Neural cell (in vitro differentiated cells): Measurements from ENCODE around the gene SPECC1. TPM values are rescaled to one million over a fixed set of nuclear protein-coding genes. Genes with fewer than 3 reads are reported as not detected.

Source experiments
- H2AFZ ChIP-seq: fragments of 200-600, 300-800 bp; sonication (generic), shearing (Covaris generic); 2 replicates; pipeline ENCODE4 v1.6.0; 2014; ENCODE audit warnings: low read depth, mild to moderate bottlenecking, antibody characterized with exemption, low read length, moderate library complexity
- H3F3A ChIP-seq: fragments of 200-600 bp; shearing (Covaris generic); 2 replicates; pipeline ENCODE4 v1.6.1; 2016; ENCODE audit warnings: mild to moderate bottlenecking, moderate library complexity, mixed read lengths, antibody characterized with exemption, low read length; ENCODE audit not compliant: insufficient read depth, poor library complexity, severe bottlenecking
- H3K27ac ChIP-seq: fragments of 200-600, 300-800 bp; sonication (generic), shearing (Covaris generic); 2 replicates; pipeline ENCODE4 v1.5.1; 2014; ENCODE audit warnings: mild to moderate bottlenecking, low read length, moderate library complexity
- H3K27me3 ChIP-seq: fragments of 300-800, 200-600 bp; sonication (generic), shearing (Covaris generic); 2 replicates; pipeline ENCODE4 v1.6.0; 2014; ENCODE audit warnings: mild to moderate bottlenecking, low read depth, low read length, moderate library complexity; ENCODE audit not compliant: insufficient read depth
- H3K36me3 ChIP-seq: fragments of 300-800, 200-600 bp; sonication (generic), shearing (Covaris generic); 2 replicates; pipeline ENCODE4 v1.5.1; 2014; ENCODE audit warnings: mild to moderate bottlenecking, antibody characterized with exemption, low read length, moderate library complexity; ENCODE audit not compliant: insufficient read depth
- H3K4me2 ChIP-seq: fragments of 300-800, 200-600 bp; sonication (generic), shearing (Covaris generic); 2 replicates; pipeline ENCODE4 v1.6.0; 2014; ENCODE audit warnings: mild to moderate bottlenecking, low read length
- H3K4me3 ChIP-seq: fragments of 300-800, 200-600 bp; sonication (generic), shearing (Covaris generic); 2 replicates; pipeline ENCODE4 v1.5.1; 2014; ENCODE audit warnings: mild to moderate bottlenecking, low read length, moderate library complexity
- H3K79me2 ChIP-seq: fragments of 200-600 bp; shearing (Covaris generic); replicated peaks from 2 replicates; pipeline ENCODE4 v1.6.0; 2014; ENCODE audit warnings: mild to moderate bottlenecking, low read length, moderate library complexity; ENCODE audit not compliant: insufficient read depth
- H3K9ac ChIP-seq: fragments of 300-800, 200-600 bp; sonication (generic), shearing (Covaris generic); 2 replicates; pipeline ENCODE4 v1.6.1; 2016; ENCODE audit warnings: mild to moderate bottlenecking, low read length, mixed read lengths
- H3K9me2 ChIP-seq: fragments of 200-600 bp; shearing (Covaris generic); 2 replicates; pipeline ENCODE4 v1.6.1; 2016; ENCODE audit warnings: mild to moderate bottlenecking, low read length, mixed read lengths; ENCODE audit not compliant: insufficient read depth
- H3K9me3 ChIP-seq: fragments of 200-600, 300-800 bp; sonication (generic), shearing (Covaris generic); 2 replicates; pipeline ENCODE4 v1.6.1; 2016; ENCODE audit warnings: mild to moderate bottlenecking, mixed run types, low read length, moderate library complexity, mixed read lengths
- H4K20me1 ChIP-seq: fragments of 200-600 bp; shearing (Covaris generic); 2 replicates; pipeline ENCODE4 v1.6.1; 2016; ENCODE audit warnings: mild to moderate bottlenecking, mixed run types; ENCODE audit not compliant: insufficient read depth
- CTCF ChIP-seq: fragments of 450-650 bp; IDR thresholded peaks from 2 replicates; pipeline ENCODE4 v1.5.1; 2014; ENCODE audit warnings: antibody characterized with exemption, mild to moderate bottlenecking, moderate library complexity; ENCODE audit not compliant: poor library complexity, severe bottlenecking
- EP300 ChIP-seq: fragments of 450-650 bp; conservative IDR thresholded peaks from 2 replicates; pipeline ENCODE4 v1.6.1; 2014; ENCODE audit warnings: antibody characterized with exemption, mild to moderate bottlenecking, moderate library complexity; ENCODE audit not compliant: poor library complexity, severe bottlenecking
- EZH2 ChIP-seq: fragments of 200-600, 300-800 bp; shearing (Covaris generic), sonication (generic); IDR thresholded peaks from 2 replicates; pipeline ENCODE4 v1.6.1; 2014; ENCODE audit warnings: antibody characterized with exemption, low read length, borderline replicate concordance, mild to moderate bottlenecking; ENCODE audit not compliant: insufficient read depth, poor library complexity, severe bottlenecking
- MXI1 ChIP-seq: fragments of 450-650 bp; conservative IDR thresholded peaks from 2 replicates; pipeline ENCODE4 v1.6.1; 2014; ENCODE audit warnings: antibody characterized with exemption, mild to moderate bottlenecking; ENCODE audit not compliant: poor library complexity, severe bottlenecking
- POLR2AphosphoS5 ChIP-seq: IDR thresholded peaks from 2 replicates; pipeline ENCODE4 v1.6.1; 2012
- RAD21 ChIP-seq: fragments of 450-650 bp; conservative IDR thresholded peaks from 2 replicates; pipeline ENCODE4 v1.6.1; 2014; ENCODE audit warnings: antibody characterized with exemption, mild to moderate bottlenecking, moderate library complexity
- REST ChIP-seq: IDR thresholded peaks from 2 replicates; pipeline ENCODE4 v1.6.1; 2012; ENCODE audit warnings: borderline replicate concordance
- SMC3 ChIP-seq: fragments of 450-650 bp; conservative IDR thresholded peaks from 2 replicates; pipeline ENCODE4 v1.6.1; 2014; ENCODE audit warnings: antibody characterized with exemption, mild to moderate bottlenecking, moderate library complexity; ENCODE audit not compliant: poor library complexity
- TAF1 ChIP-seq: IDR thresholded peaks from 2 replicates; pipeline ENCODE4 v1.6.1; 2012; ENCODE audit warnings: low read depth
- polyA plus RNA-seq: library from polyadenylated mRNA; depleted of rRNA; stranded (reverse); fragments of >200 nt; gene quantifications from 2 replicates; pipeline ENCODE4 v1.2.3, GENCODE V29; 2014

The SPECC1 gene
- polyA plus RNA-seq, 1 donor from 2014 or later: 8.6 TPM

- H3K9ac ChIP-seq: no peak overlapping the region
- H4K20me1 ChIP-seq: no peaks in the 10 kb centered on the region
- H3K27ac ChIP-seq: no peak overlapping the region
- no peaks in the 10 kb centered on the region for H3K9me3 ChIP-seq
- no peaks in the 10 kb centered on the region for H3F3A ChIP-seq
- H3K9me2 ChIP-seq: no peaks in the 10 kb centered on the region
- H2AFZ ChIP-seq: no peak overlapping the region
- H3K4me2 ChIP-seq: no peak overlapping the region
- H3K4me3 ChIP-seq: no peak overlapping the region
- no peaks in the 10 kb centered on the region for H3K27me3 ChIP-seq
- H3K36me3 ChIP-seq: no peaks in the 10 kb centered on the region
- H3K79me2 ChIP-seq: peaks cover 4% of the 10 kb centered on the region
- TF ChIP-seq CTCF (no peak), REST (no peak)
Observed at GRCh38 chr17:20187049-20187448, 177.9 kb downstream of the SPECC1 start.

- no peaks in the 10 kb centered on the region for H3K9me2 ChIP-seq
- no peak overlapping the region for H3K4me2 ChIP-seq
- H3K9ac ChIP-seq: no peak overlapping the region
- H3K27me3 ChIP-seq: no peaks in the 10 kb centered on the region
- H4K20me1 ChIP-seq: no peaks in the 10 kb centered on the region
- no peak overlapping the region for H3K4me3 ChIP-seq
- H3K36me3 ChIP-seq: no peaks in the 10 kb centered on the region
- H3K27ac ChIP-seq: no peak overlapping the region
- TF ChIP-seq TAF1 (no peak), POLR2AphosphoS5 (no peak), MXI1 (no peak), CTCF (no peak), REST (no peak), EP300 (no peak), SMC3 (no peak), RAD21 (no peak), EZH2 (no peak)
- H3K9me3 ChIP-seq: no peaks in the 10 kb centered on the region
- no peaks in the 10 kb centered on the region for H3F3A ChIP-seq
- no peaks in the 10 kb centered on the region for H3K79me2 ChIP-seq
- H2AFZ ChIP-seq: no peak overlapping the region
Observed at GRCh38 chr17:20189302-20189701, 180.1 kb downstream of the SPECC1 start.
